HEK293 (cell line): ENCODE results near the gene LGI1.

Source experiments
- CTCF ChIA-PET: fragments of 350-600 bp; formaldehyde crosslinking; extraction: SDS; loops from one replicate; lab custom pipeline; 2021; ENCODE audit warnings: antibody characterized with exemption; lab: Yijun Ruan, JAX
- POLR2A ChIA-PET: fragments of 300-600 bp; formaldehyde crosslinking; extraction: SDS; loops from one replicate; lab custom pipeline; 2020; ENCODE audit warnings: antibody characterized with exemption, inconsistent platforms; lab: Yijun Ruan, JAX
- H3K27ac ChIP-seq: fragments of 200-500 bp; sonication (Bioruptor generic); 2 replicates; pipeline ENCODE4 v1.5.1; 2014; ENCODE audit warnings: low read depth, low read length, control low read depth, inconsistent platforms; ENCODE audit errors: extremely low read depth
- H3K36me3 ChIP-seq, 2 experiments: fragments of 200-500 bp in 1 of 2; sonication (Bioruptor generic) in 1 of 2; 1 replicate in 1 of 2; 2 replicates in 1 of 2; pipeline ENCODE4 v1.5.1; 2014 to 2017; ENCODE audit warnings: inconsistent platforms in 2 of 2, low read length in 2 of 2; ENCODE audit not compliant: control insufficient read depth in 2 of 2, insufficient read depth in 1 of 2
- H3K4me1 ChIP-seq: fragments of 200-500 bp; sonication (Bioruptor generic); 2 replicates; pipeline ENCODE4 v1.5.1; 2014; ENCODE audit warnings: mild to moderate bottlenecking, low read length, inconsistent platforms; ENCODE audit not compliant: control insufficient read depth, insufficient read depth
- H3K4me3 ChIP-seq: 2 replicates; pipeline ENCODE4 v1.5.1; 2011; ENCODE audit warnings: low read depth, mild to moderate bottlenecking, control low read depth, low read length, moderate library complexity
- H3K9me3 ChIP-seq: fragments of 200-500 bp; sonication (Bioruptor generic); 2 replicates; pipeline ENCODE4 v1.5.1; 2014; ENCODE audit warnings: low read depth, low read length, inconsistent platforms; ENCODE audit not compliant: control insufficient read depth, insufficient read depth
- HOXD13 ChIP-seq: sonication (generic); formaldehyde crosslinking; IDR thresholded peaks from 2 replicates; pipeline ENCODE4 v1.8.0; 2022; ENCODE audit warnings: missing genetic modification reagents, borderline replicate concordance
- OSR2 ChIP-seq: fragments of 450-650 bp; formaldehyde crosslinking; IDR thresholded peaks from 2 replicates; pipeline ENCODE4 v1.5.1; 2016; ENCODE audit warnings: missing biosample characterization, missing genetic modification characterization
- ZBTB17 ChIP-seq: fragments of 450-650 bp; formaldehyde crosslinking; IDR thresholded peaks from 2 replicates; pipeline ENCODE4 v1.5.1; 2016; ENCODE audit warnings: missing biosample characterization, missing genetic modification characterization
- ZBTB21 ChIP-seq: fragments of 450-650 bp; formaldehyde crosslinking; IDR thresholded peaks from 2 replicates; pipeline ENCODE4 v1.5.1; 2017; ENCODE audit warnings: missing biosample characterization, missing genetic modification characterization
- ZNF10 ChIP-seq: fragments of 450-650 bp; formaldehyde crosslinking; IDR thresholded peaks from 2 replicates; pipeline ENCODE4 v1.5.1; 2017; ENCODE audit warnings: missing biosample characterization, missing genetic modification characterization
- ZNF146 ChIP-seq: fragments of 450-650 bp; formaldehyde crosslinking; IDR thresholded peaks from 2 replicates; pipeline ENCODE4 v1.5.1; 2016; ENCODE audit warnings: missing biosample characterization, missing genetic modification characterization
- ZNF248 ChIP-seq: fragments of 450-650 bp; formaldehyde crosslinking; IDR thresholded peaks from 2 replicates; pipeline ENCODE4 v1.5.1; 2017; ENCODE audit warnings: missing biosample characterization, missing genetic modification characterization
- ZNF341 ChIP-seq: fragments of 450-650 bp; formaldehyde crosslinking; IDR thresholded peaks from 2 replicates; pipeline ENCODE4; 2016; ENCODE audit warnings: low read depth, missing biosample characterization, missing genetic modification characterization
- ZNF426 ChIP-seq: fragments of 450-650 bp; formaldehyde crosslinking; IDR thresholded peaks from 2 replicates; pipeline ENCODE4 v1.5.1; 2017; ENCODE audit warnings: missing biosample characterization, missing genetic modification characterization, mild to moderate bottlenecking, inconsistent platforms, moderate library complexity
- ZNF48 ChIP-seq: fragments of 450-650 bp; formaldehyde crosslinking; IDR thresholded peaks from 2 replicates; pipeline ENCODE4 v1.5.1; 2016; ENCODE audit warnings: missing biosample characterization, missing genetic modification characterization
- ZNF514 ChIP-seq: fragments of 450-650 bp; formaldehyde crosslinking; IDR thresholded peaks from 2 replicates; pipeline ENCODE4 v1.5.1; 2016; ENCODE audit warnings: missing biosample characterization, missing genetic modification characterization
- ZNF530 ChIP-seq: fragments of 450-650 bp; formaldehyde crosslinking; IDR thresholded peaks from 2 replicates; pipeline ENCODE4 v1.5.1; 2016; ENCODE audit warnings: low read depth, missing biosample characterization, missing genetic modification characterization
- ZNF555 ChIP-seq: fragments of 450-650 bp; formaldehyde crosslinking; conservative IDR thresholded peaks from 2 replicates; pipeline ENCODE4 v1.5.1; 2017; ENCODE audit warnings: missing biosample characterization, mild to moderate bottlenecking, missing genetic modification characterization, inconsistent platforms
- ZNF558 ChIP-seq: fragments of 450-650 bp; formaldehyde crosslinking; IDR thresholded peaks from 2 replicates; pipeline ENCODE4 v1.5.1; 2016; ENCODE audit warnings: missing biosample characterization, missing genetic modification characterization
- ZNF560 ChIP-seq: fragments of 450-650 bp; formaldehyde crosslinking; IDR thresholded peaks from 2 replicates; pipeline ENCODE4 v1.5.1; 2017; ENCODE audit warnings: missing biosample characterization, missing genetic modification characterization, borderline replicate concordance
- ZNF571 ChIP-seq: fragments of 450-650 bp; formaldehyde crosslinking; IDR thresholded peaks from 2 replicates; pipeline ENCODE4 v1.5.0; 2017; ENCODE audit warnings: missing biosample characterization, missing genetic modification characterization
- ZNF600 ChIP-seq: fragments of 450-650 bp; formaldehyde crosslinking; IDR thresholded peaks from 2 replicates; pipeline ENCODE4 v1.5.1; 2016; ENCODE audit warnings: missing biosample characterization, missing genetic modification characterization
- ZNF660 ChIP-seq: fragments of 450-650 bp; IDR thresholded peaks from 2 replicates; pipeline ENCODE4 v1.5.1; 2018; ENCODE audit warnings: missing biosample characterization, mild to moderate bottlenecking, missing genetic modification characterization
- ZNF792 ChIP-seq: fragments of 450-650 bp; formaldehyde crosslinking; IDR thresholded peaks from 2 replicates; pipeline ENCODE4 v1.5.1; 2016; ENCODE audit warnings: missing biosample characterization, missing genetic modification characterization
- ZNF830 ChIP-seq: fragments of 450-650 bp; IDR thresholded peaks from 2 replicates; pipeline ENCODE4 v1.5.0; 2018; ENCODE audit warnings: missing biosample characterization, missing genetic modification characterization, low read depth, mild to moderate bottlenecking, moderate library complexity
- TF ChIP-seq, protein P1 (sequence below): fragments of 450-650 bp; formaldehyde crosslinking; optimal IDR thresholded peaks from 2 replicates; pipeline ENCODE3; 2016; ENCODE audit warnings: missing biosample characterization, mild to moderate bottlenecking, missing genetic modification characterization
- TF ChIP-seq, protein P2 (sequence below): fragments of 450-650 bp; formaldehyde crosslinking; IDR thresholded peaks from 2 replicates; pipeline ENCODE4 v1.5.1; 2016; ENCODE audit warnings: missing biosample characterization, missing genetic modification characterization
- TF ChIP-seq, protein P3 (sequence below): fragments of 450-650 bp; formaldehyde crosslinking; IDR thresholded peaks from 2 replicates; pipeline ENCODE4 v1.5.1; 2016; ENCODE audit warnings: missing biosample characterization, missing genetic modification characterization
- TF ChIP-seq, protein P4 (sequence below): fragments of 450-650 bp; formaldehyde crosslinking; IDR thresholded peaks from 2 replicates; pipeline ENCODE4 v1.5.1; 2017; ENCODE audit warnings: missing biosample characterization, missing genetic modification characterization

The LGI1 gene

DNA sequence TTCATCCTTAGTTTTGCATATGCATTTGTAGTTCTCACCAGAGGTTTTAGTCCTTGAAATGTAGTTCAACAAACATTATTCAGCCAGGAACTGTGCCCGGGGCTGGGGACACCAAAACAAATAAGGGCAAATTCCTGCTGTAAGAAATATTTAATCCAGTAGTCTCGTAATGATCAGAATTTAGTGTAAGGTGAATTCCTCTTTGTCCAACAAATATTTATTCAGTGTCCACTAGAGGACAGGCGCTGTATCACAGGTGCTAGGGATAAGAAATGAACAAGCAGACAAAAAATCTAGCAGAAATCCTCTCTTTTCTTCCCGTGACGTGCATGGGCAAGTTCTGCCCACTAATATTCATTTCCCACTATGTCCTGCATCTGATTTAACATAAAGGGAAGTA is 17.6 kb downstream of the LGI1 start:
- Histone ChIP-seq H3K4me3 (no peak overlapping the region), H3K9me3 (no peaks in the 10 kb centered on the region), H3K36me3 (no peaks in the 10 kb centered on the region), H3K27ac (no peak overlapping the region), H3K4me1 (no peaks in the 10 kb centered on the region)
- TF ChIP-seq ZBTB17 (tag by site-specific recombination) = no peak
- no peak for TF ChIP-seq ZNF560 (tag by site-specific recombination)
- no peak for TF ChIP-seq HOXD13 (CRISPR knock-in tag)
- no peak for TF ChIP-seq ZNF48 (tag by site-specific recombination)
- no peak for TF ChIP-seq ZNF830
- TF ChIP-seq, protein P1, sequence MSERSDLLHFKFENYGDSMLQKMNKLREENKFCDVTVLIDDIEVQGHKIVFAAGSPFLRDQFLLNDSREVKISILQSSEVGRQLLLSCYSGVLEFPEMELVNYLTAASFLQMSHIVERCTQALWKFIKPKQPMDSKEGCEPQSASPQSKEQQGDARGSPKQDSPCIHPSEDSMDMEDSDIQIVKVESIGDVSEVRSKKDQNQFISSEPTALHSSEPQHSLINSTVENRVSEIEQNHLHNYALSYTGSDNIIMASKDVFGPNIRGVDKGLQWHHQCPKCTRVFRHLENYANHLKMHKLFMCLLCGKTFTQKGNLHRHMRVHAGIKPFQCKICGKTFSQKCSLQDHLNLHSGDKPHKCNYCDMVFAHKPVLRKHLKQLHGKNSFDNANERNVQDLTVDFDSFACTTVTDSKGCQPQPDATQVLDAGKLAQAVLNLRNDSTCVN (tag by site-specific recombination) = no peak
- TF ChIP-seq ZNF10 = no peak
- no peak for TF ChIP-seq ZNF426 (tag by site-specific recombination)
- TF ChIP-seq, protein P2, sequence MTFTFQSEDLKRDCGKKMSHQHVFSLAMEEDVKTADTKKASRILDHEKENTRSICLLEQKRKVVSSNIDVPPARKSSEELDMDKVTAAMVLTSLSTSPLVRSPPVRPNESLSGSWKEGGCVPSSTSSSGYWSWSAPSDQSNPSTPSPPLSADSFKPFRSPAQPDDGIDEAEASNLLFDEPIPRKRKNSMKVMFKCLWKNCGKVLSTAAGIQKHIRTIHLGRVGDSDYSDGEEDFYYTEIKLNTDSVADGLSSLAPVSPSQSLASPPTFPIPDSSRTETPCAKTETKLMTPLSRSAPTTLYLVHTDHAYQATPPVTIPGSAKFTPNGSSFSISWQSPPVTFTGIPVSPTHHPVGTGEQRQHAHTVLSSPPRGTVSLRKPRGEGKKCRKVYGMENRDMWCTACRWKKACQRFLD = no peak
- TF ChIP-seq ZNF600 (tag by site-specific recombination) = no peak
- no peak for TF ChIP-seq OSR2 (tag by site-specific recombination)
- TF ChIP-seq ZNF514 (tag by site-specific recombination) = no peak
- no peak for TF ChIP-seq ZNF571 (tag by site-specific recombination)
- ChIA-PET CTCF (interaction anchor here (1.7 to 3.3 kb wide), 2 partner anchors 17 to 30 kb away, joined by 7 to 12 read pairs; partner anchors contain the start of gene LGI1), POLR2A (no interaction called here)

DNA sequence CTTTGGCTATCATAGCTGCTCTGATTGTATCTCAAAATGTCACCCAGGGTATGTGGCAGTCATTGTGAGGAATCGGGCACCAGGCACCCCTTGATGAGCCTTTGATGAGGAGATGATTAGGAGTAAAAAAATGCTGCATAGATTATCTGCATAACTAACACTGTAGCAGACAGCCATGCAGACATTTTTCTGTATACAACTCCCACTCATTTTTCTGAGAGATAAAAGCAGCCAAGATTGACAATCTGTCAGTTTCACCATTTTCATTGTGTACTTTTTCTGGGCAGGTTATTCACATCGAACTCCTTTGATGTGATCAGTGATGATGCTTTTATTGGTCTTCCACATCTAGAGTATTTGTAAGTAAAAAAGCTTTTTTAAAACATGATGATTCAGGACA is 19.4 kb downstream of the LGI1 start:
- H3K36me3 ChIP-seq = no peaks in the 10 kb centered on the region
- H3K9me3 ChIP-seq = no peaks in the 10 kb centered on the region
- H3K27ac ChIP-seq = no peak overlapping the region
- no peak overlapping the region for H3K4me3 ChIP-seq
- H3K4me1 ChIP-seq = no peaks in the 10 kb centered on the region
- TF ChIP-seq ZNF248 (tag by site-specific recombination) (no peak), ZNF555 (tag by site-specific recombination) (no peak), ZNF792 (tag by site-specific recombination) (no peak), ZNF530 (tag by site-specific recombination) (no peak), ZNF660 (tag by site-specific recombination) (no peak), ZNF341 (tag by site-specific recombination) (no peak), ZNF10 (no peak), ZBTB21 (tag by site-specific recombination) (no peak), ZNF146 (no peak), ZNF558 (tag by site-specific recombination) (no peak)
- TF ChIP-seq, protein P3, sequence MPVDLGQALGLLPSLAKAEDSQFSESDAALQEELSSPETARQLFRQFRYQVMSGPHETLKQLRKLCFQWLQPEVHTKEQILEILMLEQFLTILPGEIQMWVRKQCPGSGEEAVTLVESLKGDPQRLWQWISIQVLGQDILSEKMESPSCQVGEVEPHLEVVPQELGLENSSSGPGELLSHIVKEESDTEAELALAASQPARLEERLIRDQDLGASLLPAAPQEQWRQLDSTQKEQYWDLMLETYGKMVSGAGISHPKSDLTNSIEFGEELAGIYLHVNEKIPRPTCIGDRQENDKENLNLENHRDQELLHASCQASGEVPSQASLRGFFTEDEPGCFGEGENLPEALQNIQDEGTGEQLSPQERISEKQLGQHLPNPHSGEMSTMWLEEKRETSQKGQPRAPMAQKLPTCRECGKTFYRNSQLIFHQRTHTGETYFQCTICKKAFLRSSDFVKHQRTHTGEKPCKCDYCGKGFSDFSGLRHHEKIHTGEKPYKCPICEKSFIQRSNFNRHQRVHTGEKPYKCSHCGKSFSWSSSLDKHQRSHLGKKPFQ (tag by site-specific recombination) = no peak
- TF ChIP-seq, protein P4, sequence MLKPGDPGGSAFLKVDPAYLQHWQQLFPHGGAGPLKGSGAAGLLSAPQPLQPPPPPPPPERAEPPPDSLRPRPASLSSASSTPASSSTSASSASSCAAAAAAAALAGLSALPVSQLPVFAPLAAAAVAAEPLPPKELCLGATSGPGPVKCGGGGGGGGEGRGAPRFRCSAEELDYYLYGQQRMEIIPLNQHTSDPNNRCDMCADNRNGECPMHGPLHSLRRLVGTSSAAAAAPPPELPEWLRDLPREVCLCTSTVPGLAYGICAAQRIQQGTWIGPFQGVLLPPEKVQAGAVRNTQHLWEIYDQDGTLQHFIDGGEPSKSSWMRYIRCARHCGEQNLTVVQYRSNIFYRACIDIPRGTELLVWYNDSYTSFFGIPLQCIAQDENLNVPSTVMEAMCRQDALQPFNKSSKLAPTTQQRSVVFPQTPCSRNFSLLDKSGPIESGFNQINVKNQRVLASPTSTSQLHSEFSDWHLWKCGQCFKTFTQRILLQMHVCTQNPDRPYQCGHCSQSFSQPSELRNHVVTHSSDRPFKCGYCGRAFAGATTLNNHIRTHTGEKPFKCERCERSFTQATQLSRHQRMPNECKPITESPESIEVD (tag by site-specific recombination) = no peak
- TF ChIP-seq, all 188 proteins: peak for 0
- ChIA-PET POLR2A (no interaction called here), CTCF (interaction anchor here (0.5 to 3.3 kb wide), 7 partner anchors 16 to 774 kb away, joined by 3 to 12 read pairs (median 3); partner anchors contain the start of gene LGI1)
